GM12872 (cell line): ENCODE measurements around the gene PPFIA3.

ENCODE experiments used
- CTCF ChIP-seq: IDR thresholded peaks from 3 replicates; pipeline ENCODE4 v1.5.1; 2011; ENCODE audit warnings: low read depth, mild to moderate bottlenecking, low read length, moderate library complexity; ENCODE audit not compliant: insufficient read depth

Gene PPFIA3

GRCh38 chr19:49130325-49130724 lies 11.0 kb downstream of the PPFIA3 start:
- TF ChIP-seq CTCF: no peak

- TF ChIP-seq CTCF: no peak
Measured at GRCh38 chr19:49132974-49133609, 13.7 kb downstream of the PPFIA3 start.

- no peak for TF ChIP-seq CTCF
Measured at GRCh38 chr19:49133621-49134454, 14.5 kb downstream of the PPFIA3 start.

GRCh38 chr19:49135686-49136085 lies 16.3 kb downstream of the PPFIA3 start:
- no peak for TF ChIP-seq CTCF

- no peak for TF ChIP-seq CTCF
Measured at GRCh38 chr19:49136771-49137171, 17.4 kb downstream of the PPFIA3 start.

GRCh38 chr19:49140951-49141350 lies 21.6 kb downstream of the PPFIA3 start:
- TF ChIP-seq CTCF: no peak

- no peak for TF ChIP-seq CTCF
Measured at GRCh38 chr19:49141352-49141751, 22.0 kb downstream of the PPFIA3 start.
